HCT116 (cell line): ENCODE measurements around the gene NBEAL2.
A peak's percentile ranks its signal among the peaks of the same experiment; 100 is the strongest.

Experiments used
- CEBPB ChIP-seq: IDR thresholded peaks from 2 replicates; pipeline ENCODE4 v1.6.1; 2012; ENCODE audit warnings: low read depth
- EZH2 ChIP-seq: fragments of 200-600 bp; sonication (generic); IDR thresholded peaks from 2 replicates; pipeline ENCODE4 v1.6.1; 2017; ENCODE audit warnings: antibody characterized with exemption, mixed run types
- POLR2A ChIP-seq: IDR thresholded peaks from 2 replicates; pipeline ENCODE4 v1.7.0; 2011; ENCODE audit warnings: borderline replicate concordance; ENCODE audit not compliant: insufficient read depth, insufficient read length; ENCODE audit errors: extremely low read depth
- POLR2AphosphoS5 ChIP-seq: IDR thresholded peaks from 2 replicates; pipeline ENCODE4 v1.6.1; 2011; ENCODE audit warnings: mild to moderate bottlenecking, low read depth, low read length, moderate library complexity
- RAD21 ChIP-seq: IDR thresholded peaks from 2 replicates; pipeline ENCODE4 v1.6.1; 2012; ENCODE audit warnings: low read depth, mild to moderate bottlenecking
- TF ChIP-seq, protein P1 (sequence below), 3 experiments: fragments of 200-600 bp in 1 of 3; sonication (generic) in 1 of 3; IDR thresholded peaks in 2 of 3; conservative IDR thresholded peaks in 1 of 3; 2 replicates each; pipeline ENCODE4 v1.5.1; 2012 to 2017; ENCODE audit warnings: low read depth in 2 of 3, low read length in 2 of 3, antibody characterized with exemption in 1 of 3, borderline replicate concordance in 1 of 3, control low read depth in 1 of 3, mild to moderate bottlenecking in 1 of 3, mixed read lengths in 1 of 3, mixed run types in 1 of 3, moderate library complexity in 1 of 3; ENCODE audit not compliant: insufficient read depth in 1 of 3
- TF ChIP-seq, protein P2 (sequence below): IDR thresholded peaks from 2 replicates; pipeline ENCODE4 v1.6.1; 2011; ENCODE audit warnings: mild to moderate bottlenecking, low read length, moderate library complexity; ENCODE audit not compliant: insufficient replicate concordance; ENCODE audit errors: extremely low read depth
- TF ChIP-seq, protein P3 (sequence below): IDR thresholded peaks from 2 replicates; pipeline ENCODE4 v1.6.1; 2012

DNA sequence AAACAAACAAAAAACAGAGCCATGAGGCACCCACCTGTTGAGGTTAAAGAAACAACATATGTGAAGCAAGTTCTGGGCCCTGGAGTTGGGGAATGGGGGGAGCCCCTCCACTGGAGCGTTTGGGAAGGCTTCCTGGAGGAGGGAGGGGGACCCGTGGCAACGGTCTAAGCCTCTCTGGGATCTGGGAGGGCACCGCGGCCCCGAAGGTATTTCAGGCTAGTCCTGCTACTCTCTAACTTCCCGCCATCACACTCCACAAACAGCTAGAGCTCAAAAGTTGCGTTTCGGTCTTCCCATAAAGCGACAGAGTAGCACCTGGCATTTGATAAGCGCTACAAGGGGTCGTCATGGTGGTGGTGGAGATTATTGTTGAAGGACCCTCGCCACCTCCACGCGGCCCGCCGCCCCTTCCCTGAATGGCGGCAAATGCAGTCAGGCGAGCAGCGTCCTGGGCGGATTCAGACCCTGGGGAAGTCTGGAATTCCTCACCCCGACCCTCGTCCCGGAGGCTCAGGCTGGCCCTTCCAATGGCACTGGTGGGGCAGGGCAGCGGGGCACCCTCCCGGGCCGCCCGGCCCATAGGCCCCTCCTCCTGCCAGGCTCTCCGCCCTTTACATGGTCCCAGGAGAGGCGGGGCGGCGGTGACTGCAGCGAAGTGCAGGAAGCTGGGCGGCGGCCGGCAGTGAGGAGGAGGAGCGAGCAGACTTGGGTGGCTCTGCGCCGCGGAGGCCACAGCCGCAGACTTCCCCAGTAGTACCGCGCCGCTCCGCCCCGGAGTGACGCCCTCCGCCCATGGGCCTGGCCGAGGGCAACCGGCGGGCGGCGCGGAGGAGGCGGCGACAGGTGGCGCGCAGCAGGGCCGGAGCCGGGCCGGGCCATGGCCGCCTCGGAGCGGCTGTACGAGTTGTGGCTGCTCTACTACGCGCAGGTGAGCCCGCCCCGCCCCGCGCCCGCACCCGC lies at the start of gene NBEAL2:
- TF ChIP-seq, protein P1, sequence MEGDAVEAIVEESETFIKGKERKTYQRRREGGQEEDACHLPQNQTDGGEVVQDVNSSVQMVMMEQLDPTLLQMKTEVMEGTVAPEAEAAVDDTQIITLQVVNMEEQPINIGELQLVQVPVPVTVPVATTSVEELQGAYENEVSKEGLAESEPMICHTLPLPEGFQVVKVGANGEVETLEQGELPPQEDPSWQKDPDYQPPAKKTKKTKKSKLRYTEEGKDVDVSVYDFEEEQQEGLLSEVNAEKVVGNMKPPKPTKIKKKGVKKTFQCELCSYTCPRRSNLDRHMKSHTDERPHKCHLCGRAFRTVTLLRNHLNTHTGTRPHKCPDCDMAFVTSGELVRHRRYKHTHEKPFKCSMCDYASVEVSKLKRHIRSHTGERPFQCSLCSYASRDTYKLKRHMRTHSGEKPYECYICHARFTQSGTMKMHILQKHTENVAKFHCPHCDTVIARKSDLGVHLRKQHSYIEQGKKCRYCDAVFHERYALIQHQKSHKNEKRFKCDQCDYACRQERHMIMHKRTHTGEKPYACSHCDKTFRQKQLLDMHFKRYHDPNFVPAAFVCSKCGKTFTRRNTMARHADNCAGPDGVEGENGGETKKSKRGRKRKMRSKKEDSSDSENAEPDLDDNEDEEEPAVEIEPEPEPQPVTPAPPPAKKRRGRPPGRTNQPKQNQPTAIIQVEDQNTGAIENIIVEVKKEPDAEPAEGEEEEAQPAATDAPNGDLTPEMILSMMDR (IDR thresholded peaks at IDR 0.05 in 2 of 3, conservative IDR thresholded peaks at IDR 0.05 in 1 of 3; ENCODE audit: borderline replicate concordance in 1 of 3, insufficient read depth in 1 of 3, low read depth in 2 of 3, low read length in 2 of 3): no peak
- TF ChIP-seq, protein P2, sequence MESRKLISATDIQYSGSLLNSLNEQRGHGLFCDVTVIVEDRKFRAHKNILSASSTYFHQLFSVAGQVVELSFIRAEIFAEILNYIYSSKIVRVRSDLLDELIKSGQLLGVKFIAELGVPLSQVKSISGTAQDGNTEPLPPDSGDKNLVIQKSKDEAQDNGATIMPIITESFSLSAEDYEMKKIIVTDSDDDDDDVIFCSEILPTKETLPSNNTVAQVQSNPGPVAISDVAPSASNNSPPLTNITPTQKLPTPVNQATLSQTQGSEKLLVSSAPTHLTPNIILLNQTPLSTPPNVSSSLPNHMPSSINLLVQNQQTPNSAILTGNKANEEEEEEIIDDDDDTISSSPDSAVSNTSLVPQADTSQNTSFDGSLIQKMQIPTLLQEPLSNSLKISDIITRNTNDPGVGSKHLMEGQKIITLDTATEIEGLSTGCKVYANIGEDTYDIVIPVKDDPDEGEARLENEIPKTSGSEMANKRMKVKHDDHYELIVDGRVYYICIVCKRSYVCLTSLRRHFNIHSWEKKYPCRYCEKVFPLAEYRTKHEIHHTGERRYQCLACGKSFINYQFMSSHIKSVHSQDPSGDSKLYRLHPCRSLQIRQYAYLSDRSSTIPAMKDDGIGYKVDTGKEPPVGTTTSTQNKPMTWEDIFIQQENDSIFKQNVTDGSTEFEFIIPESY: no peak
- peak; percentile 82 for TF ChIP-seq POLR2AphosphoS5
- TF ChIP-seq POLR2A: peak; percentile 37
- TF ChIP-seq, protein P3, sequence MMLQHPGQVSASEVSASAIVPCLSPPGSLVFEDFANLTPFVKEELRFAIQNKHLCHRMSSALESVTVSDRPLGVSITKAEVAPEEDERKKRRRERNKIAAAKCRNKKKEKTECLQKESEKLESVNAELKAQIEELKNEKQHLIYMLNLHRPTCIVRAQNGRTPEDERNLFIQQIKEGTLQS: no peak
- no peak for TF ChIP-seq EZH2
- TF ChIP-seq CEBPB: no peak
- no peak for TF ChIP-seq RAD21
